CD4-positive, alpha-beta T cell treated with Interleukin-17A for 4 hours (primary cell): Measurements from ENCODE around the gene EVA1C.
"Not testable (repeated sequence)": the region's sequence is repeated elsewhere in the genome, so short reads cannot be mapped to it uniquely, and the experiment has no call there.

Source experiments
- DNase-seq: peaks from one replicate; pipeline ENCODE4 v3.0.0-alpha.2; 2020; ENCODE audit warnings: mixed read lengths

EVA1C gene

GRCh38 chr21:32425628-32426027, 13.1 kb downstream of the EVA1C start:
- DNase-seq, result no peak

GRCh38 chr21:32426066-32426465, 13.6 kb downstream of the EVA1C start:
- no peak for DNase-seq

- no peak for DNase-seq
Measured at GRCh38 chr21:32426592-32427051, 14.1 kb downstream of the EVA1C start.

- DNase-seq, result no peak
Measured at GRCh38 chr21:32427958-32428623, 15.6 kb downstream of the EVA1C start.

GRCh38 chr21:32432982-32433660, 20.6 kb downstream of the EVA1C start:
- DNase-seq, result not testable (repeated sequence)

- peak; percentile 7 for DNase-seq
Measured at GRCh38 chr21:32437729-32438128, 25.2 kb downstream of the EVA1C start.

GRCh38 chr21:32442566-32443318, 30.2 kb downstream of the EVA1C start:
- no peak for DNase-seq

- DNase-seq, result no peak
Measured at GRCh38 chr21:32445101-32445500, 32.6 kb downstream of the EVA1C start.

- not testable (repeated sequence) for DNase-seq
Measured at GRCh38 chr21:32446440-32446839, 33.9 kb downstream of the EVA1C start.

- DNase-seq, result no peak
Measured at GRCh38 chr21:32447224-32447623, 34.7 kb downstream of the EVA1C start.

- no peak for DNase-seq
Measured at GRCh38 chr21:32448803-32449594, 36.5 kb downstream of the EVA1C start.

- DNase-seq, result not testable (repeated sequence)
Measured at GRCh38 chr21:32450881-32451701, 38.6 kb downstream of the EVA1C start.

- not testable (repeated sequence) for DNase-seq
Measured at GRCh38 chr21:32452191-32452590, 39.7 kb downstream of the EVA1C start.

- no peak for DNase-seq
Measured at GRCh38 chr21:32452641-32453040, 40.1 kb downstream of the EVA1C start.

- no peak for DNase-seq
Measured at GRCh38 chr21:32455548-32455947, 43.0 kb downstream of the EVA1C start.

- no peak for DNase-seq
Measured at GRCh38 chr21:32456497-32456918, 44.0 kb downstream of the EVA1C start.

- DNase-seq, result no peak
Measured at GRCh38 chr21:32457360-32457840, 44.9 kb downstream of the EVA1C start.

- DNase-seq, result no peak
Measured at GRCh38 chr21:32457962-32458361, 45.5 kb downstream of the EVA1C start.

GRCh38 chr21:32459972-32460371, 47.5 kb downstream of the EVA1C start:
- DNase-seq, result no peak

- no peak for DNase-seq
Measured at GRCh38 chr21:32461503-32461902, 49.0 kb downstream of the EVA1C start.

- DNase-seq, result not testable (repeated sequence)
Measured at GRCh38 chr21:32462564-32462963, 50.1 kb downstream of the EVA1C start.

- no peak for DNase-seq
Measured at GRCh38 chr21:32463367-32463766, 50.9 kb downstream of the EVA1C start.
